WTC11 (cell line): ENCODE results near the gene TBX15. TPM values are rescaled to one million over a fixed set of nuclear protein-coding genes. Genes with fewer than 3 reads are reported as not detected.

Experiments
- ATAC-seq: fragments of 200-7000 bp; cut with Tn5 transposase; 2 replicates; pipeline ENCODE4 v1.10.0; 2021; ENCODE audit warnings: mild to moderate bottlenecking, moderate library complexity
- CTCF ChIA-PET: fragments of 300-600 bp; sonication (Branson Sonifier 250); formaldehyde crosslinking; loops from one replicate; lab custom pipeline; 2021; ENCODE audit warnings: antibody characterized with exemption; lab: Charles Lee
- POLR2A ChIA-PET: fragments of 350-600 bp; sonication (Branson Sonifier 250); formaldehyde crosslinking; loops from one replicate; lab custom pipeline; 2021; ENCODE audit warnings: antibody characterized with exemption; lab: Charles Lee
- DNase-seq: peaks from one replicate; pipeline ENCODE4 v3.0.0; 2021; ENCODE audit warnings: low spot score
- H3K27ac Mint-ChIP-seq: 2 replicates; pipeline ENCODE4 v1.8.0; 2021; ENCODE audit warnings: mixed read lengths
- H3K27me3 Mint-ChIP-seq: 2 replicates; pipeline ENCODE4 v1.8.0; 2021; ENCODE audit warnings: low read depth, mild to moderate bottlenecking, moderate library complexity, mixed read lengths
- H3K36me3 Mint-ChIP-seq: 2 replicates; pipeline ENCODE4 v1.8.0; 2021; ENCODE audit warnings: mixed read lengths
- H3K4me1 Mint-ChIP-seq: 2 replicates; pipeline ENCODE4 v1.8.0; 2022; ENCODE audit warnings: mixed read lengths
- H3K4me3 Mint-ChIP-seq: 2 replicates; pipeline ENCODE4 v1.8.0; 2021; ENCODE audit warnings: mild to moderate bottlenecking, moderate library complexity, mixed read lengths
- H3K9me3 Mint-ChIP-seq: 2 replicates; pipeline ENCODE4 v1.8.0; 2021; ENCODE audit warnings: mixed read lengths
- CBFB ChIP-seq: sonication (generic); formaldehyde crosslinking; IDR thresholded peaks from 2 replicates; pipeline ENCODE4 v1.8.1; 2022; ENCODE audit warnings: mild to moderate bottlenecking, low read depth, missing genetic modification reagents
- ETV6 ChIP-seq: sonication (generic); formaldehyde crosslinking; IDR thresholded peaks from 2 replicates; pipeline ENCODE4 v1.8.1; 2022; ENCODE audit warnings: mild to moderate bottlenecking, missing genetic modification reagents
- GRHL2 ChIP-seq: fragments of 250-450 bp; sonication (Bioruptor Pico); IDR thresholded peaks from 2 replicates; pipeline ENCODE4 v1.8.0; 2022; ENCODE audit warnings: mild to moderate bottlenecking, moderate library complexity; ENCODE audit not compliant: insufficient replicate concordance, severe bottlenecking
- OVOL2 ChIP-seq: fragments of 250-450 bp; sonication (Bioruptor Pico); IDR thresholded peaks from 2 replicates; pipeline ENCODE4 v1.9.0; 2021; ENCODE audit warnings: mild to moderate bottlenecking, borderline replicate concordance
- ZNF219 ChIP-seq: sonication (generic); formaldehyde crosslinking; IDR thresholded peaks from 2 replicates; pipeline ENCODE4 v1.8.0; 2023; ENCODE audit warnings: missing genetic modification reagents, mild to moderate bottlenecking, borderline replicate concordance
- ZNF396 ChIP-seq: fragments of 250-450 bp; sonication (Bioruptor Pico); IDR thresholded peaks from 2 replicates; pipeline ENCODE4 v1.8.0; 2021; ENCODE audit warnings: mild to moderate bottlenecking, moderate library complexity, borderline replicate concordance
- ZNF423 ChIP-seq: fragments of 250-450 bp; sonication (Bioruptor Pico); IDR thresholded peaks from 2 replicates; pipeline ENCODE4 v2.1.2; 2022; ENCODE audit warnings: mild to moderate bottlenecking, moderate library complexity
- total RNA-seq: library from RNA; stranded (reverse); gene quantifications from 3 replicates; pipeline ENCODE4 v1.2.3, GENCODE V29; 2021
- TF ChIP-seq, protein P1 (sequence below): sonication (generic); formaldehyde crosslinking; IDR thresholded peaks from 2 replicates; pipeline ENCODE4 v1.8.1; 2022; ENCODE audit warnings: mild to moderate bottlenecking, missing genetic modification reagents, moderate library complexity, borderline replicate concordance
- TF ChIP-seq, protein P2 (sequence below): sonication (generic); formaldehyde crosslinking; IDR thresholded peaks from 2 replicates; pipeline ENCODE4 v1.8.0; 2023; ENCODE audit warnings: missing genetic modification reagents, mild to moderate bottlenecking, borderline replicate concordance
- TF ChIP-seq, protein P3 (sequence below): sonication (generic); formaldehyde crosslinking; IDR thresholded peaks from 2 replicates; pipeline ENCODE4 v1.8.1; 2023; ENCODE audit warnings: mild to moderate bottlenecking, missing genetic modification reagents, moderate library complexity
- TF ChIP-seq, protein P4 (sequence below): sonication (generic); formaldehyde crosslinking; conservative IDR thresholded peaks from 2 replicates; pipeline ENCODE4 v1.8.1; 2022; ENCODE audit warnings: mild to moderate bottlenecking, missing genetic modification reagents
- TF ChIP-seq, protein P5 (sequence below): sonication (generic); formaldehyde crosslinking; IDR thresholded peaks from 2 replicates; pipeline ENCODE4 v1.8.1; 2022; ENCODE audit warnings: low read depth, mild to moderate bottlenecking, moderate library complexity, missing genetic modification reagents, borderline replicate concordance
- TF ChIP-seq, protein P6 (sequence below): sonication (generic); formaldehyde crosslinking; IDR thresholded peaks from 2 replicates; pipeline ENCODE4 v1.8.0; 2022; ENCODE audit warnings: mild to moderate bottlenecking, missing genetic modification reagents
- TF ChIP-seq, protein P7 (sequence below): sonication (generic); formaldehyde crosslinking; IDR thresholded peaks from 2 replicates; pipeline ENCODE4 v1.8.1; 2022; ENCODE audit warnings: missing genetic modification reagents, borderline replicate concordance
- TF ChIP-seq, protein P8 (sequence below): sonication (generic); formaldehyde crosslinking; IDR thresholded peaks from 2 replicates; pipeline ENCODE4 v1.8.0; 2022; ENCODE audit warnings: missing genetic modification reagents
- TF ChIP-seq, protein P9 (sequence below): fragments of 250-450 bp; sonication (Bioruptor Pico); IDR thresholded peaks from 2 replicates; pipeline ENCODE4 v2.1.2; 2022; ENCODE audit warnings: mild to moderate bottlenecking, moderate library complexity

The TBX15 gene
- total RNA-seq, 1 experiment from 2014 or later, result 0.11 TPM

DNA sequence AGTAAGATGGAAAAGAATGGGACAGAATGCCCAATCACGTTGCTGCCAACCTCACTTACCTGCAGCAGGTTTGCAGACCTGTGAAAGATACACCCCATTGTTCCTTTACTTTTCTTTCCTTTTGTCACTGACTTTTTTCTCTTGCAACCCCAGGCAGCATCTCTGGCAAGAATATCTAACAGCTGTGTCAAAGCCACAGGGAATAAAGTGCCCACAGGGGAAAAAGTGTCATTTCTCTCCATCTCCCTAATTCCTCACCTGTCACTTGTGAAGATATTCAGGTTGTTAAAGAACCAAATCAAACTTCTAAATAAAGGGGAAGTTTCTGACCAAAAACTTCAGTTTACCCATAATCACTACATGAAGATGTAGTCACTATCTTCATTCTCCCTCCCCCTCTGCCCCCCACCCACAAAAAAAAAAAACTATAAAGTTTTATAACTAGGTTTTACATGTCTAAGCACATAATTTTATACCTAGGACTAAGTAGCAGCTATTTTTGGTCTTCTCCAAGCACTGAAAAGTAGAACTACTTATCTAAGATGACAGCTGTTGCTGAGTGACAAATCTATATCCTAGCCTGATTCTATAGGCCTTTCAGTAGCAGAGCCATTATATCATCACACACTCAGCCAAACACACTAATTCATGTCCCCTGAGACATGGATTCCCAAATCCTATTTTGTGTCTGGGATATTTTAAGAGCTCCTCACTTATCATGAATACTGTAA, 54.9 kb downstream of the TBX15 start:
- Mint-ChIP-seq H3K4me3 (no peak overlapping the region), H3K27me3 (no peaks in the 10 kb centered on the region), H3K9me3 (no peaks in the 10 kb centered on the region; the same call in 1 of the 2 replicates), H3K36me3 (no peaks in the 10 kb centered on the region), H3K4me1 (peaks cover 15% of the 10 kb centered on the region), H3K27ac (no peak overlapping the region)
- POLR2A ChIA-PET, result interaction anchor here (0.6 kb wide), 1 partner anchor 17 kb away, joined by 3 read pairs; no protein-coding TSS in a partner anchor
- CTCF ChIA-PET, result no interaction called here
- no peak for DNase-seq
- TF ChIP-seq CBFB (CRISPR knock-in tag), result no peak
- TF ChIP-seq, protein P1, sequence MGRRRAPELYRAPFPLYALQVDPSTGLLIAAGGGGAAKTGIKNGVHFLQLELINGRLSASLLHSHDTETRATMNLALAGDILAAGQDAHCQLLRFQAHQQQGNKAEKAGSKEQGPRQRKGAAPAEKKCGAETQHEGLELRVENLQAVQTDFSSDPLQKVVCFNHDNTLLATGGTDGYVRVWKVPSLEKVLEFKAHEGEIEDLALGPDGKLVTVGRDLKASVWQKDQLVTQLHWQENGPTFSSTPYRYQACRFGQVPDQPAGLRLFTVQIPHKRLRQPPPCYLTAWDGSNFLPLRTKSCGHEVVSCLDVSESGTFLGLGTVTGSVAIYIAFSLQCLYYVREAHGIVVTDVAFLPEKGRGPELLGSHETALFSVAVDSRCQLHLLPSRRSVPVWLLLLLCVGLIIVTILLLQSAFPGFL, result no peak
- no peak for TF ChIP-seq ZNF219
- no peak for TF ChIP-seq OVOL2 (CRISPR knock-in tag)
- no peak for TF ChIP-seq ETV6
- TF ChIP-seq, protein P2, sequence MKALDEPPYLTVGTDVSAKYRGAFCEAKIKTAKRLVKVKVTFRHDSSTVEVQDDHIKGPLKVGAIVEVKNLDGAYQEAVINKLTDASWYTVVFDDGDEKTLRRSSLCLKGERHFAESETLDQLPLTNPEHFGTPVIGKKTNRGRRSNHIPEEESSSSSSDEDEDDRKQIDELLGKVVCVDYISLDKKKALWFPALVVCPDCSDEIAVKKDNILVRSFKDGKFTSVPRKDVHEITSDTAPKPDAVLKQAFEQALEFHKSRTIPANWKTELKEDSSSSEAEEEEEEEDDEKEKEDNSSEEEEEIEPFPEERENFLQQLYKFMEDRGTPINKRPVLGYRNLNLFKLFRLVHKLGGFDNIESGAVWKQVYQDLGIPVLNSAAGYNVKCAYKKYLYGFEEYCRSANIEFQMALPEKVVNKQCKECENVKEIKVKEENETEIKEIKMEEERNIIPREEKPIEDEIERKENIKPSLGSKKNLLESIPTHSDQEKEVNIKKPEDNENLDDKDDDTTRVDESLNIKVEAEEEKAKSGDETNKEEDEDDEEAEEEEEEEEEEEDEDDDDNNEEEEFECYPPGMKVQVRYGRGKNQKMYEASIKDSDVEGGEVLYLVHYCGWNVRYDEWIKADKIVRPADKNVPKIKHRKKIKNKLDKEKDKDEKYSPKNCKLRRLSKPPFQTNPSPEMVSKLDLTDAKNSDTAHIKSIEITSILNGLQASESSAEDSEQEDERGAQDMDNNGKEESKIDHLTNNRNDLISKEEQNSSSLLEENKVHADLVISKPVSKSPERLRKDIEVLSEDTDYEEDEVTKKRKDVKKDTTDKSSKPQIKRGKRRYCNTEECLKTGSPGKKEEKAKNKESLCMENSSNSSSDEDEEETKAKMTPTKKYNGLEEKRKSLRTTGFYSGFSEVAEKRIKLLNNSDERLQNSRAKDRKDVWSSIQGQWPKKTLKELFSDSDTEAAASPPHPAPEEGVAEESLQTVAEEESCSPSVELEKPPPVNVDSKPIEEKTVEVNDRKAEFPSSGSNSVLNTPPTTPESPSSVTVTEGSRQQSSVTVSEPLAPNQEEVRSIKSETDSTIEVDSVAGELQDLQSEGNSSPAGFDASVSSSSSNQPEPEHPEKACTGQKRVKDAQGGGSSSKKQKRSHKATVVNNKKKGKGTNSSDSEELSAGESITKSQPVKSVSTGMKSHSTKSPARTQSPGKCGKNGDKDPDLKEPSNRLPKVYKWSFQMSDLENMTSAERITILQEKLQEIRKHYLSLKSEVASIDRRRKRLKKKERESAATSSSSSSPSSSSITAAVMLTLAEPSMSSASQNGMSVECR, result no peak
- no peak for ATAC-seq

DNA sequence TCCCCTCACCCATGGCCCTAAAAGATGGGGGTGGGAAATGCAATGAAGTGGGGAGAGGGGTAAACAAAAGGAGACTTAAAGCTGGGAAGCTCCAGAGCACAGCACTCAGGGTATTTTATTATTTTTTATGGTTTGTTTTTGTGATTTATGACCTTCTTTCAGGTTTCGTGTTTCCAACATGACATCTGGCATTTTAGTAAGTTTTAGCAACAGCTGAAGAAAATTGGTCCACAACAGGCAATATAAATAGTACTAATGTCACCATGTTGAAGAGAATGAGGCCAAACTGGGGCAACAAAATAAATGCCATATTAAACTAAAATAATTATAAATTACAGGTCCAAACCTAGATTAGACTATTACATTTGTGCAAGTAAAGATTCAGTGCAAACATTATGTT, 56.3 kb downstream of the TBX15 start:
- peaks cover 10% of the 10 kb centered on the region for H3K4me1 Mint-ChIP-seq
- POLR2A ChIA-PET, result no interaction called here
- no peaks in the 10 kb centered on the region for H3K36me3 Mint-ChIP-seq
- ATAC-seq, result no peak
- DNase-seq, result no peak
- H3K4me3 Mint-ChIP-seq, result no peak overlapping the region
- H3K27ac Mint-ChIP-seq, result no peak overlapping the region
- no peaks in the 10 kb centered on the region; the same call in 1 of the 2 replicates for H3K9me3 Mint-ChIP-seq
- CTCF ChIA-PET, result interaction anchor here (1.0 kb wide), 2 partner anchors 28 to 76 kb away, joined by 3 to 5 read pairs; no protein-coding TSS in a partner anchor
- H3K27me3 Mint-ChIP-seq, result no peaks in the 10 kb centered on the region
- TF ChIP-seq ZNF396 (CRISPR knock-in tag), result no peak
- TF ChIP-seq, protein P3, sequence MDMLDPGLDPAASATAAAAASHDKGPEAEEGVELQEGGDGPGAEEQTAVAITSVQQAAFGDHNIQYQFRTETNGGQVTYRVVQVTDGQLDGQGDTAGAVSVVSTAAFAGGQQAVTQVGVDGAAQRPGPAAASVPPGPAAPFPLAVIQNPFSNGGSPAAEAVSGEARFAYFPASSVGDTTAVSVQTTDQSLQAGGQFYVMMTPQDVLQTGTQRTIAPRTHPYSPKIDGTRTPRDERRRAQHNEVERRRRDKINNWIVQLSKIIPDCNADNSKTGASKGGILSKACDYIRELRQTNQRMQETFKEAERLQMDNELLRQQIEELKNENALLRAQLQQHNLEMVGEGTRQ (CRISPR knock-in tag), result no peak
- no peak for TF ChIP-seq GRHL2
- TF ChIP-seq, protein P4, sequence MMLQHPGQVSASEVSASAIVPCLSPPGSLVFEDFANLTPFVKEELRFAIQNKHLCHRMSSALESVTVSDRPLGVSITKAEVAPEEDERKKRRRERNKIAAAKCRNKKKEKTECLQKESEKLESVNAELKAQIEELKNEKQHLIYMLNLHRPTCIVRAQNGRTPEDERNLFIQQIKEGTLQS (CRISPR knock-in tag), result no peak
- TF ChIP-seq, protein P5, sequence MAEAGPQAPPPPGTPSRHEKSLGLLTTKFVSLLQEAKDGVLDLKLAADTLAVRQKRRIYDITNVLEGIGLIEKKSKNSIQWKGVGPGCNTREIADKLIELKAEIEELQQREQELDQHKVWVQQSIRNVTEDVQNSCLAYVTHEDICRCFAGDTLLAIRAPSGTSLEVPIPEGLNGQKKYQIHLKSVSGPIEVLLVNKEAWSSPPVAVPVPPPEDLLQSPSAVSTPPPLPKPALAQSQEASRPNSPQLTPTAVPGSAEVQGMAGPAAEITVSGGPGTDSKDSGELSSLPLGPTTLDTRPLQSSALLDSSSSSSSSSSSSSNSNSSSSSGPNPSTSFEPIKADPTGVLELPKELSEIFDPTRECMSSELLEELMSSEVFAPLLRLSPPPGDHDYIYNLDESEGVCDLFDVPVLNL (CRISPR knock-in tag), result no peak
- TF ChIP-seq, protein P6, sequence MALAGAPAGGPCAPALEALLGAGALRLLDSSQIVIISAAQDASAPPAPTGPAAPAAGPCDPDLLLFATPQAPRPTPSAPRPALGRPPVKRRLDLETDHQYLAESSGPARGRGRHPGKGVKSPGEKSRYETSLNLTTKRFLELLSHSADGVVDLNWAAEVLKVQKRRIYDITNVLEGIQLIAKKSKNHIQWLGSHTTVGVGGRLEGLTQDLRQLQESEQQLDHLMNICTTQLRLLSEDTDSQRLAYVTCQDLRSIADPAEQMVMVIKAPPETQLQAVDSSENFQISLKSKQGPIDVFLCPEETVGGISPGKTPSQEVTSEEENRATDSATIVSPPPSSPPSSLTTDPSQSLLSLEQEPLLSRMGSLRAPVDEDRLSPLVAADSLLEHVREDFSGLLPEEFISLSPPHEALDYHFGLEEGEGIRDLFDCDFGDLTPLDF (CRISPR knock-in tag), result no peak
- TF ChIP-seq, protein P7, sequence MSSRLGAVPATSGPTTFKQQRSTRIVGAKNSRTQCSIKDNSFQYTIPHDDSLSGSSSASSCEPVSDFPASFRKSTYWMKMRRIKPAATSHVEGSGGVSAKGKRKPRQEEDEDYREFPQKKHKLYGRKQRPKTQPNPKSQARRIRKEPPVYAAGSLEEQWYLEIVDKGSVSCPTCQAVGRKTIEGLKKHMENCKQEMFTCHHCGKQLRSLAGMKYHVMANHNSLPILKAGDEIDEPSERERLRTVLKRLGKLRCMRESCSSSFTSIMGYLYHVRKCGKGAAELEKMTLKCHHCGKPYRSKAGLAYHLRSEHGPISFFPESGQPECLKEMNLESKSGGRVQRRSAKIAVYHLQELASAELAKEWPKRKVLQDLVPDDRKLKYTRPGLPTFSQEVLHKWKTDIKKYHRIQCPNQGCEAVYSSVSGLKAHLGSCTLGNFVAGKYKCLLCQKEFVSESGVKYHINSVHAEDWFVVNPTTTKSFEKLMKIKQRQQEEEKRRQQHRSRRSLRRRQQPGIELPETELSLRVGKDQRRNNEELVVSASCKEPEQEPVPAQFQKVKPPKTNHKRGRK (CRISPR knock-in tag), result no peak
- TF ChIP-seq, protein P8, sequence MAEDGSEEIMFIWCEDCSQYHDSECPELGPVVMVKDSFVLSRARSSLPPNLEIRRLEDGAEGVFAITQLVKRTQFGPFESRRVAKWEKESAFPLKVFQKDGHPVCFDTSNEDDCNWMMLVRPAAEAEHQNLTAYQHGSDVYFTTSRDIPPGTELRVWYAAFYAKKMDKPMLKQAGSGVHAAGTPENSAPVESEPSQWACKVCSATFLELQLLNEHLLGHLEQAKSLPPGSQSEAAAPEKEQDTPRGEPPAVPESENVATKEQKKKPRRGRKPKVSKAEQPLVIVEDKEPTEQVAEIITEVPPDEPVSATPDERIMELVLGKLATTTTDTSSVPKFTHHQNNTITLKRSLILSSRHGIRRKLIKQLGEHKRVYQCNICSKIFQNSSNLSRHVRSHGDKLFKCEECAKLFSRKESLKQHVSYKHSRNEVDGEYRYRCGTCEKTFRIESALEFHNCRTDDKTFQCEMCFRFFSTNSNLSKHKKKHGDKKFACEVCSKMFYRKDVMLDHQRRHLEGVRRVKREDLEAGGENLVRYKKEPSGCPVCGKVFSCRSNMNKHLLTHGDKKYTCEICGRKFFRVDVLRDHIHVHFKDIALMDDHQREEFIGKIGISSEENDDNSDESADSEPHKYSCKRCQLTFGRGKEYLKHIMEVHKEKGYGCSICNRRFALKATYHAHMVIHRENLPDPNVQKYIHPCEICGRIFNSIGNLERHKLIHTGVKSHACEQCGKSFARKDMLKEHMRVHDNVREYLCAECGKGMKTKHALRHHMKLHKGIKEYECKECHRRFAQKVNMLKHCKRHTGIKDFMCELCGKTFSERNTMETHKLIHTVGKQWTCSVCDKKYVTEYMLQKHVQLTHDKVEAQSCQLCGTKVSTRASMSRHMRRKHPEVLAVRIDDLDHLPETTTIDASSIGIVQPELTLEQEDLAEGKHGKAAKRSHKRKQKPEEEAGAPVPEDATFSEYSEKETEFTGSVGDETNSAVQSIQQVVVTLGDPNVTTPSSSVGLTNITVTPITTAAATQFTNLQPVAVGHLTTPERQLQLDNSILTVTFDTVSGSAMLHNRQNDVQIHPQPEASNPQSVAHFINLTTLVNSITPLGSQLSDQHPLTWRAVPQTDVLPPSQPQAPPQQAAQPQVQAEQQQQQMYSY (CRISPR knock-in tag), result no peak
- no peak for TF ChIP-seq ZNF423 (CRISPR knock-in tag)
- TF ChIP-seq, protein P9, sequence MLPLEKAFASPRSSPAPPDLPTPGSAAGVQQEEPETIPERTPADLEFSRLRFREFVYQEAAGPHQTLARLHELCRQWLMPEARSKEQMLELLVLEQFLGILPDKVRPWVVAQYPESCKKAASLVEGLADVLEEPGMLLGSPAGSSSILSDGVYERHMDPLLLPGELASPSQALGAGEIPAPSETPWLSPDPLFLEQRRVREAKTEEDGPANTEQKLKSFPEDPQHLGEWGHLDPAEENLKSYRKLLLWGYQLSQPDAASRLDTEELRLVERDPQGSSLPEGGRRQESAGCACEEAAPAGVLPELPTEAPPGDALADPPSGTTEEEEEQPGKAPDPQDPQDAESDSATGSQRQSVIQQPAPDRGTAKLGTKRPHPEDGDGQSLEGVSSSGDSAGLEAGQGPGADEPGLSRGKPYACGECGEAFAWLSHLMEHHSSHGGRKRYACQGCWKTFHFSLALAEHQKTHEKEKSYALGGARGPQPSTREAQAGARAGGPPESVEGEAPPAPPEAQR, result no peak
